ENCODE data around the gene GLYATL3.
"Not testable (repeated sequence)": the region's sequence is repeated elsewhere in the genome, so short reads cannot be mapped to it uniquely, and the experiment has no call there.

Gene GLYATL3

DNA sequence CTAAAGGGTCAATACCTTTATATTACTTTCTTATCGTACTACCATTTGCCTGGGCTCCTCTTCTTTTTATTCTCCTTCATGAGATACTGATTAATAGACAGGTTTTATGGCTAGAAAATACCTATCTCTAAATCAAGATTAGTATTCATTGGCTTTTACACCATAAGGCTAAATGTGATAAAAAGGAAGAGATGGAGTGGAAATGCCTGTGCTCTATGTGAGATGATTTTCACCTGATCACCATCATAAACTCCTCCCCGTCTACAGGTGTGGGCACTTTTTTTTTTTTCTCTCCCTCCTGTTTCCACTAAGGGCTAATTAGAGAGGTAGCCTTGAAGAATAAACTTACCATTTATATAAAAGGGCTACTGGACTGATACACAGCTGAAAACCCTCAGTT is at the start of gene GLYATL3:
Gene GLYATL3, plus strand, starts transcription at position 301 of the 400 bp plus-strand sequence. CDS start 12,068 bp downstream, outside the sequence.
- no peak for DNase-seq

GRCh38 chr6:49453221-49453620 is 46.5 kb upstream of the GLYATL3 start:
- no peak for DNase-seq

- no peak for DNase-seq
These were observed 44.7 kb upstream of the GLYATL3 start for GRCh38 chr6:49454787-49455709.

- no peak for DNase-seq
These were observed 42.0 kb upstream of the GLYATL3 start for GRCh38 chr6:49457771-49458170.

- DNase-seq, result no peak
These were observed 37.7 kb upstream of the GLYATL3 start for GRCh38 chr6:49462071-49462470.

DNA sequence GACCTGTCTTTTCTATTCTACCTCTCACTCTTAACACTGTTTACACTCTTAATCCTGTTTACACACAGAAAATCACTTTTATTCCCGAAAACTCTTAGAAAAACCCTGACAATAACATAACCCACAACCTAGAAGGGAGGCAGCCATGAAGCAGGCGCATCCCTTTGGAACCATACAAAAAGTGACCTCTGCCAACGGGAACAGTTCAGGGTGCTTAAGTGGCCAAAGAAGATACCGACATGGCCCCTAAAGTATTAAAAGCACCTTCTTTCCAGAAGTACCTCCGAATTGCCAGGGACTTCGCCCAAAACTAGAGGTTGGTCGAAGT is 37.2 kb upstream of the GLYATL3 start:
- no peak for DNase-seq

GRCh38 chr6:49462927-49463611 is 36.7 kb upstream of the GLYATL3 start, which contains the start of the genes CENPQ and MMUT:
TSS of gene CENPQ (plus strand) at chr6:49463370. CDS start at chr6:49470177, 6,807 bp downstream.
TSS of gene MMUT (minus strand) at chr6:49463253. CDS start at chr6:49459466, 3,787 bp downstream.
- DNase-seq, result peak; percentile 69

DNA sequence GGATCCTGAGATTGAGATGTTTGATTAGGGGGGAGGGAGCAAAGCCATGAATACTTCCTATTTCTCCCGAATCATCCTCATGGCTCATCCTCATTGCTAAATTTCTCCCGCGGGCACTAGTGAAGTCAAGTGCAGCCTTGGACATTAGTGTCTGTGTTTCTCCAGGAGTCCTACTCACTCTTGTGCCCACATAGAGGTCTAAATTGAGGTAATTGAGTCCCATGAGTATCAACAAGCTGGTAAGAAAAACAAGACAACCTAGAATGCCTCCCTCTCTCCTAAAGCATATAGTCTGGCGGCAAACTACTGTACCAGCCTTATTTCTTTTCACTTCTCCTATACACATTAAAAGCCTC is 36.1 kb upstream of the GLYATL3 start:
- DNase-seq, result no peak

- no peak for DNase-seq
These were observed 35.0 kb upstream of the GLYATL3 start for GRCh38 chr6:49464691-49465090.

DNA sequence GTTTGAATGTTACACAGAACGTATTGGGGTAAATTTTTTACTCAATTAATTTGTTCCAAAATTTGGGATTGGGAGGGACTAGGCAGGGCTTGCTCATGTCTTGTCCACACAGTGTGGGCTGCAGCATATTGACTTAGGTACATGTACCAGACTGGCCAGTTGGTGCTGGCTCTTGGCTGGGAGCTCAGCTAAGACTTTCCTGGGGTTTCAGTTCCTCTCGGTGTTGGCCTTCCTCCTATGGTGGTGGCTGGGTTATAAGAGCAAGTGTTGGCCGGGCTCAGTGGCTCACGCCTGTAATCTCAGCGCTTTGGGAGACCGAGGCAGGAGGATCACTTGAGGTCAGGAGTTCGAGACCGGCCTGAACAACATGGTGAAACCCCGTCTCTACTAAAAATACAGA is 31.7 kb upstream of the GLYATL3 start:
- DNase-seq, result no peak

DNA sequence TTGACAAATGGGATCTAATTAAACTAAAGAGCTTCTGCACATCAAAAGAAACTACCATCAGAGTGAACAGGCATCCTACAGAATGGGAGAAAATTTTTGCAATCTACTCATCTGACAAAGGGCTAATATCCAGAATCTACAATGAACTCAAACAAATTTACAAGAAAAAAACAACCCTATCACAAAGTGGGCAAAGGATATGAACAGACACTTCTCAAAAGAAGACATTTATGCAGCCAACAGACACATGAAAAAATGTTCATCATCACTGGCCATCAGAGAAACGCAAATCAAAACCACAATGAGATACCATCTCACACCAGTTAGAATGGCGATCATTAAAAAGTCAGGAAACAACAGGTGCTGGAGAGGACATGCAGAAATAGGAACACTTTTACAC is 23.2 kb upstream of the GLYATL3 start:
- not testable (repeated sequence) for DNase-seq

DNA sequence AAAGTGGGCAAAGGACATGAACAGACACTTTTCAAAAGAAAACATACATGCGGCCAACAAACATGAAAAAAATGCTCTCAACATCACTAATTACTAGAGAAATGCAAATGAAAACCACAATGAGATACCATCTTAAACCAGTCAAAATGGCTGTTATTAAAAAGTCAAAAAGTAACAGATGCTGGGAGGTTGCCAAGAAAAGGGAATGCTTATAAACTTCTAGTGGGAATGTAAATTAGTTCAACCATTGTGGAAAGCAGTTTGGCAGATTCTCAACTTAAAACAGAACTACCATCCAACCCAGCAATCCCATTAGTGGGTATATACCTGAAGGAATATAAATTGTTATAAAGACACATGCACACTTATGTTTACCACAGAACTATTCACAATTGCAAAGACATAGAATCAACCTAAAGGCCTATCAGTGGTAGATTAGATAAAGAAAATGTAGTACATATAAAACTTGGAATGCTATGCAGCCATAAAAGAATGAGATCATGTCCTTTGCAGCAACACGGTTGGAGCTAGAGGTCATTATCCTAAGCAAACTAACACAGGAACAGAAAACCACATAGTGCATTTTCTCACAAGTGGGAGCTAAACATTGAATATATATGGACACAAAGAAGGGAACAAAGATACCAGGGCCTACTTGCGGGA is 20.3 kb upstream of the GLYATL3 start:
- DNase-seq, result no peak

DNA sequence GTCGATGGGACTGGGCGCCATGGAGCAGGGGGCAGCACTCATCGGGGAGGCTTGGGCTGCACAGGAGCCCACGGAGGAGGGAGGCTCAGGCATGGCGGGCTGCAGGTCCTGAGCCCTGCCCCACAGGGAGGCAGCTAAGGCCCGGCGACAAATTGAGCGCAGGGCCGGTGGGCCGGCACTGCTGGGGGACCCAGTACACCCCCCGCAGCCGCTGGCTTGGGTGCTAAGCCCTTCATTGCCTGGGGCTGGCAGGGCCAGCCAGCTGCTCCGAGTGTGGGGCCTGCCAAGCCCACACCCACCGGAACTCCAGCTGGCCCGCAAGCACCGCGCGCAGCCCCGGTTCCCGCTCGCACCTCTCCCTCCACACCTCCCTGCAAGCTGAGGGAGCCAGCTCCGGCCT is 17.9 kb upstream of the GLYATL3 start:
- DNase-seq, result not testable (repeated sequence)

DNA sequence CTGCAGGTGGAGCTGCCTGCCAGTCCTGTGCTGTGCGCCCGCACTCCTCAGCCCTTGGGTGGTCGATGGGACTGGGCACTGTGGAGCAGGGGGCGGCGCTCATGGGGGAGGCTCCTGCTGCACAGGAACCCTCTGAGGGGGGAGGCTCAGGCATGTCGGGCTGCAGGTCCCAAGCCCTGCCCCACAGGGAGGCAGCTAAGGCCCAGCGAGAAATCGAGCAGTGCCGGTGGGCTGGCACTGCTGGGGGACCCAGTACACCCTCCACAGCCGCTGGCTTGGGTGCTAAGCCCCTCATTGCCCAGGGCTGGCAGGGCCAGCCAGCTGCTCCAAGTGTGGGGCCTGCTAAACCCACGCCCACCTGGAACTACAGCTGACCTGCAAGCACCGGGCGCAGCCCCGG is 16.3 kb upstream of the GLYATL3 start:
- not testable (repeated sequence) for DNase-seq

DNA sequence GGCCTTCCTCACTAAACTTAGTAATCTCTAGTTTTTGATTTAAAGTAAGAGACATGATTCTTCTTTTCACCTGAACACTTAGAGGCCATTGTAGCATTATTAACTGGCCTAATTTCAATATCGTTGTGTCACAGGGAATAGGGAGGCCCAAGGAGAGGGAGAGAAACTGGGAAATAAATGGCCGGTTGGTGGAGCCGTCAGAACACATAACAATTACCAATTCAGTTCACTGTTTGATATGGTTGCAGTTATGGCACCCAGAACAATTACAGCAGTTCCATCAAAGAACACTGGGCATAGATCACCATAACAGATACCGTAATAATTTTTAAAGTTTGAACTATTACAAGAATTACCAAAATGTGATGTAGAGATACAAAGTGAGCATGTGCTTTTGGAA is 9.1 kb upstream of the GLYATL3 start:
- no peak for DNase-seq

- peak; percentile 12 for DNase-seq
These were observed 2.4 kb upstream of the GLYATL3 start for GRCh38 chr6:49497304-49497703.

DNA sequence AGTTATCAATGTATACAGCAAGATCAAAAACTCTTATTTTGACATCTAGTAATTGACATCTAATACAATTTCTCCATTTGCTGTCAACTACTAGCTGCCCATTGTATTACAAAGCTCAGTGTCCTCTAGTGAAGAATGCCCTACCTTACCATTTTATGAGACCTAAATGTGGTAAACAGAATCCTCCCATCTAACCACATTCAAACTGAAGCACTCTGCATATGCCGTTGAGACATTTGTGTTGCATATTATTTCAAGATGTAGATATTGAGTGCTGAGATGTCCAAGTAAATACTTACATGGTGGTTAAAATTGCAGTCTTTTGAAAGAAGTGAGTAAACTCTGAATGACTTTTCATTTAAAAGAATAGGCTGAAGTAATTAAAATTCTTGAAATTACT is 597 bp upstream of the GLYATL3 start:
- no peak for DNase-seq

GRCh38 chr6:49504666-49505065 is 4.9 kb downstream of the GLYATL3 start:
- DNase-seq, result no peak

- DNase-seq, result no peak
These were observed 6.9 kb downstream of the GLYATL3 start for GRCh38 chr6:49506569-49507111.

DNA sequence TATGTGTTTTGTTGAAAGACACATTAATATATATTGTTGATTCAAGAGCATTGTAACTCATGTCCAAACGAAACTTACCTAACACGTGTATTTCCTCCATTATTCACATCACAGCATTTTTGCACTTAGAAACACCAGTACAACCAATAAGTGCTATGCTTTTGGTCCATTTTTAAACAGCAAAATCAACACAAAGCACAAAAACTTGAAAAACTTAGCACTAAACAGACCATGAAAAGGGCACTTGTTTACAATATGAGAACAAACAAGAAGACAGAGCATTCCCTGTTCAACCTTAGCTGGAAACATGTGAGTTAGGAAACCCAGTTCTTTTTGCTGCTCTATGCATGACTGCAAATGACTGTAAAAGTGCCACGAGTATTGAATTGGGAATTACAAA is 9.6 kb downstream of the GLYATL3 start:
- no peak for DNase-seq

DNA sequence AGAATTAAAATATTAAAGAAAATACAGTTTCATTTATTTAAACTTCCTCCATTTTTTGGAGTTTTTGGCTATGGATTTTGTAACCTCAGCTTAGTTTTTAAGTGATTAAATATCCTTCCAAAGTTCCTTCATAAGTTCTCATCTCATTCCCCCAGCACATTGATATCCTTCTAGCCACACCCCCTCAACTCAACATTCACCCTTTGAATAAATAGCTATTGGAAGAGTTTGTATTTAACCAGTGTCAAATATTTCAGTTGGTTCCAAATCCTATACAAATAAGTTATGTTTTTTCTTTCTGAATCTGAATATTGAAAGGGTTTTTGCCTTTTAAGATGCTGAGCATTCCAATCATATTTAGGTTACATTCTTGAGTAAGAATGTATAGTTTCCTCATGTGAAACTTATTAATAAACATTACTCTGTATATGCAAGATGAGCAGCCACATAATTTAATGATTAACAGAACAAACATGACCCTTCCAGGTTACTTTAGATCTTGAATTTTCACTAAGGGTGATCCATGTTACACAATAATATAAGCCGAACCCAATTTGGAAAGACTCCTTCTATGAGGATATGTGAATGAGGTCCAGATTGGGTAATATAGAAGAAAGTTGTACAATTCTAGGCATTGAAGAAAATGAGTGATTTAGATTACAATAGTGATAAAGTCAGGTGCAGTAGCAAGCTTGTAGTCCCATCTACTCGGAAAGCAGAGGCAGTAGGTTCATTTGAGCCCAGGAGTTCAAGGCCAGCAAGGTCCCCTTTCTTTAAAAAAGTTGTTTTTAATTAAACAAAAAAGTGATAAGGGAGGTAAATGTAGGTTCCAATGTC is 13.6 kb downstream of the GLYATL3 start:
- DNase-seq, result no peak

Measured in NCI-H2081 treated with DMSO at 0.1 percent for 48 hours (cell line).